ENCODE data around the gene PCDHA10.
"Not testable (repeated sequence)": the region's sequence is repeated elsewhere in the genome, so short reads cannot be mapped to it uniquely, and the experiment has no call there.

The PCDHA10 gene

DNA sequence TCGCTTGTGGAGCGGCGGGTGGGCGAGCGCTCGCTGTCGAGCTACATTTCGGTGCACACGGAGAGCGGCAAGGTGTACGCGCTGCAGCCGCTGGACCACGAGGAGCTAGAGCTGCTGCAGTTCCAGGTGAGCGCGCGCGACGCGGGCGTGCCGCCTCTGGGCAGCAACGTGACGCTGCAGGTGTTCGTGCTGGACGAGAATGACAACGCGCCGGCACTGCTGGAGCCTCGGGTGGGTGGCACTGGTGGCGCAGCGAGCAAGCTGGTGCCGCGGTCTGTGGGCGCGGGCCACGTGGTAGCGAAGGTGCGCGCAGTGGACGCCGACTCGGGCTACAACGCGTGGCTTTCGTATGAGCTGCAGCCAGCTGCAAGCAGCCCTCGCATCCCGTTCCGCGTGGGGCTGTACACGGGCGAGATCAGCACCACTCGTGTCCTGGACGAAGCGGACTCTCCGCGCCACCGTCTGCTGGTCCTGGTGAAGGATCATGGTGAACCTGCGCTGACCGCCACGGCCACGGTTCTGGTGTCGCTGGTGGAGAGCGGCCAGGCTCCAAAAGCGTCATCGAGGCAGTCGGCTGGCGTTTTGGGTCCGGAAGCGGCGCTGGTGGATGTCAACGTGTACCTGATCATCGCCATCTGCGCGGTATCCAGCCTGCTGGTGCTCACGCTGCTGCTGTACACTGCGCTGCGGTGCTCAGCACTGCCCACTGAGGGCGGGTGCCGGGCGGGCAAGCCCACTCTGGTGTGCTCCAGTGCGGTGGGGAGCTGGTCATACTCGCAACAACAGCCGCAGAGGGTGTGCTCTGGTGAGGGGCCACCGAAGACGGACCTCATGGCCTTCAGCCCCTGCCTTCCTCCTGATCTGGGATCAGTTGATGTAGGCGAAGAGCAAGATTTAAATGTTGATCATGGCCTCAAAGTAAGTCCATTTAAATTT, 12.6 kb upstream of the PCDHA10 start:
- no peak for DNase-seq (ENCODE audit: low spot score)

DNA sequence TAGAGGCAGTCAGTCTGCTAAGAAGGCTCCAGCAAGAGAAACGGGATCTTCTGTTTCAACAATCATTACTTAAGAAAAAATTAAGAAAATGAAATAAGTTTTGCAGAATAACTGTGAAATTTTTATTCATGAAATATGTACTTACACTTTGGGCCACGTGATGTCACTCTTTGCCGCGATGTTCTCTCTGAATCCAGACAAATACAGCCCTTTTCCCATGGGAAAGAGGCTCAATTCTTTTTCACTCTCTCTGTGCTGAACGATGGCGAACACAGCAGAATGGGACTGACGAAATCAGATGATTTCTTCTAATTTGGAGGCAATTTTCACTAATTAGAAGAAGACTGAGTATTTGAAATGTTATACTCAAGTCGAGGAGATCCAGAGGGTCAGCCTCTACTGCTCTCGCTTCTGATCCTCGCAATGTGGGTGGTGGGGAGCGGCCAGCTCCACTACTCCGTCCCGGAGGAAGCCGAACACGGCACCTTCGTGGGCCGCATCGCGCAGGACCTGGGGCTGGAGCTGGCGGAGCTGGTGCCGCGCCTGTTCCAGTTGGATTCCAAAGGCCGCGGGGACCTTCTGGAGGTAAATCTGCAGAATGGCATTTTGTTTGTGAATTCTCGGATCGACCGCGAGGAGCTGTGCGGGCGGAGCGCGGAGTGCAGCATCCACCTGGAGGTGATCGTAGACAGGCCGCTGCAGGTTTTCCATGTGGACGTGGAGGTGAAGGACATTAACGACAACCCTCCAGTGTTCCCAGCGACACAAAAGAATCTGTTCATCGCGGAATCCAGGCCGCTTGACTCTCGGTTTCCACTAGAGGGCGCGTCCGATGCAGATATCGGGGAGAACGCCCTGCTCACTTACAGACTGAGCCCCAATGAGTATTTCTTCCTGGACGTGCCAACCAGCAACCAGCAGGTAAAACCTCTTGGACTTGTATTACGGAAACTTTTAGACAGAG, 7.3 kb upstream of the PCDHA10 start, which contains the start of gene PCDHA9:
Gene PCDHA9, plus strand, starts transcription at position 244 of the 964 bp plus-strand sequence. Its CDS starts 114 bp downstream, at position 358.
- not testable (repeated sequence) for DNase-seq (ENCODE audit: low spot score)

DNA sequence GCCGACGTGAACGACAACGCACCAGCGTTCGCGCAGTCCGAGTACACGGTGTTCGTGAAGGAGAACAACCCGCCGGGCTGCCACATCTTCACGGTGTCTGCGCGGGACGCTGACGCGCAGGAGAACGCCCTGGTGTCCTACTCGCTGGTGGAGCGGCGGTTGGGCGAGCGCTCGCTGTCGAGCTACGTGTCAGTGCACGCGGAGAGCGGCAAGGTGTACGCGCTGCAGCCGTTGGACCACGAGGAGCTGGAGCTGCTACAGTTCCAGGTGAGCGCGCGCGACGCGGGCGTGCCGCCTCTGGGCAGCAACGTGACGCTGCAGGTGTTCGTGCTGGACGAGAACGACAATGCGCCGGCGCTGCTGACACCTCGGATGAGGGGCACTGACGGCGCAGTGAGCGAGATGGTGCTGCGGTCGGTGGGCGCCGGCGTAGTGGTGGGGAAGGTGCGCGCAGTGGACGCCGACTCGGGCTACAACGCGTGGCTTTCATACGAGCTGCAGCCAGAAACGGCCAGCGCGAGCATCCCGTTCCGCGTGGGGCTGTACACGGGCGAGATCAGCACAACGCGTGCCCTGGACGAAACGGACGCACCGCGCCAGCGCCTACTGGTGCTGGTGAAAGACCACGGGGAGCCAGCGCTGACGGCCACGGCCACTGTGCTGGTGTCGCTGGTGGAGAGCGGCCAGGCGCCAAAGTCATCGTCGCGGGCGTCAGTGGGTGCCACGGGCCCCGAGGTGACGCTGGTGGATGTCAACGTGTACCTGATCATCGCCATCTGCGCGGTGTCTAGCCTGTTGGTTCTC, 5.7 kb upstream of the PCDHA10 start:
- DNase-seq (ENCODE audit: low spot score), result not testable (repeated sequence)

DNA sequence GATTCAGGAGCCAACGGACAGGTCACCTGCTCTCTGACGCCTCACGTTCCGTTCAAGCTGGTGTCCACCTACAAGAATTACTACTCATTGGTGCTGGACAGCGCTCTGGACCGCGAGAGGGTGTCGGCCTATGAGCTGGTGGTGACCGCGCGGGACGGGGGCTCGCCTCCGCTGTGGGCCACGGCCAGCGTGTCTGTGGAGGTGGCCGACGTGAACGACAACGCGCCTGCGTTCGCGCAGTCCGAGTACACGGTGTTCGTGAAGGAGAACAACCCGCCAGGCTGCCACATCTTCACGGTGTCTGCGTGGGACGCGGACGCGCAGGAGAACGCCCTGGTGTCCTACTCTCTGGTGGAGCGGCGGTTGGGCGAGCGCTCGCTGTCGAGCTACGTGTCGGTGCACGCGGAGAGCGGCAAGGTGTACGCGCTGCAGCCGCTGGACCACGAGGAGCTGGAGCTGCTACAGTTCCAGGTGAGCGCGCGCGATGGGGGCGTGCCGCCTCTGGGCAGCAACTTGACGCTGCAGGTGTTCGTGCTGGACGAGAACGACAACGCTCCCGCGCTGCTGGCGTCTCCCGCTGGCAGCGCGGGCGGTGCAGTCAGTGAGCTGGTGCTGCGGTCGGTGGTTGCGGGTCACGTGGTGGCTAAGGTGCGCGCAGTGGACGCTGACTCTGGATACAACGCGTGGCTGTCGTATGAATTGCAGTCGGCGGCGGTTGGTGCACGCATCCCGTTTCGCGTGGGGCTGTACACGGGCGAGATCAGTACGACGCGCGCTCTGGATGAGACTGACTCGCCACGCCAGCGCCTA, 1.7 kb downstream of the PCDHA10 start:
- DNase-seq (ENCODE audit: low spot score), result no peak

DNA sequence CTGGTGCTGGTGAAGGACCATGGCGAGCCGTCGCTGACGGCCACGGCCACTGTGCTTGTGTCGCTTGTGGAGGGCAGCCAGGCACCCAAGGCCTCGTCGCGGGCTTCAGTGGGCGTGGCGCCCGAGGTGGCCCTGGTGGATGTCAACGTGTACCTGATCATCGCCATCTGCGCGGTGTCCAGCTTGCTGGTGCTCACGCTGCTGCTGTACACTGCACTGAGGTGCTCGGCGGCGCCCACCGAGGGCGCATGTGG, 2.2 kb downstream of the PCDHA10 start:
- DNase-seq (ENCODE audit: low spot score), result no peak

DNA sequence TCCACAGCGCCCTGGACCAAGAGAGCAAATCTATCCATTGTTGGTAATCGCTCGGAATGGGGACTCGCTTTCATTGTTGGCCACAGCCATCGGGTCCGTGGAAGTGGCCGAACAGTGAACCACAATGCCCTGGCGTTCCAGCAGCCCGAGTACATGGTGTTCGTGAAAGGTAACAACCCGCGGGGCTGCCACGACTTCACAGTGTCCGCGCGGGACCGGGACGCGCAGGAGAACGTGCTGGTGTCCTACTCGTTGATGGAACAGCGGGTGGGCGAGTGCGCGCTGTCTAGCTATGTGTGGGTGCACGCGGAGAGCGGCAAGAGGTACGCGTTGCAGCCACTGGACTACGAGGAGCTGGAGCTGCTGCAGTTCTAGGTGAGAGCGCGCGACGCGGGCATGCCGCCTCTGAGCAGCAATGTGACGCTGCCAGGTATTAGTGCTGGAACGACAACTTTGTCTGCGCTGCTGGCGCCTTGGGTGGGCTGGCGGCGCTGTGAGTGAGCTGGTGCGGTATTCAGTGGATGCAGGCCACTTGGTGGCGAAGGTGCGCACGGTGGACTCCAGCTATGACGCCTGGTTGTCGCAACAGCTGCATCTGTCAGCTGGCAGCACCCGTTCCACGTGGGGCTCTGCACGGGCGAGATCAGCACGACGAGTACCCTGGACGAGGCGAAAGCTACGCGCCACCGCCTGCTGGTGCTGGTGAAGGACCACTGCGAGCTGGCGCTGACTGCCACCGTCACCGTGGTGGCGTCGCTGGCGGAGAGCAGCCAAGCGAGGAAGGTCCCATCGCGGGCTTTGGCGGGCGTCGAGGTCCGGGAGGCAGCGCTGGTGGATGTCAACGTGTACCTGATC, 7.0 kb downstream of the PCDHA10 start:
- DNase-seq (ENCODE audit: low spot score), result no peak

DNA sequence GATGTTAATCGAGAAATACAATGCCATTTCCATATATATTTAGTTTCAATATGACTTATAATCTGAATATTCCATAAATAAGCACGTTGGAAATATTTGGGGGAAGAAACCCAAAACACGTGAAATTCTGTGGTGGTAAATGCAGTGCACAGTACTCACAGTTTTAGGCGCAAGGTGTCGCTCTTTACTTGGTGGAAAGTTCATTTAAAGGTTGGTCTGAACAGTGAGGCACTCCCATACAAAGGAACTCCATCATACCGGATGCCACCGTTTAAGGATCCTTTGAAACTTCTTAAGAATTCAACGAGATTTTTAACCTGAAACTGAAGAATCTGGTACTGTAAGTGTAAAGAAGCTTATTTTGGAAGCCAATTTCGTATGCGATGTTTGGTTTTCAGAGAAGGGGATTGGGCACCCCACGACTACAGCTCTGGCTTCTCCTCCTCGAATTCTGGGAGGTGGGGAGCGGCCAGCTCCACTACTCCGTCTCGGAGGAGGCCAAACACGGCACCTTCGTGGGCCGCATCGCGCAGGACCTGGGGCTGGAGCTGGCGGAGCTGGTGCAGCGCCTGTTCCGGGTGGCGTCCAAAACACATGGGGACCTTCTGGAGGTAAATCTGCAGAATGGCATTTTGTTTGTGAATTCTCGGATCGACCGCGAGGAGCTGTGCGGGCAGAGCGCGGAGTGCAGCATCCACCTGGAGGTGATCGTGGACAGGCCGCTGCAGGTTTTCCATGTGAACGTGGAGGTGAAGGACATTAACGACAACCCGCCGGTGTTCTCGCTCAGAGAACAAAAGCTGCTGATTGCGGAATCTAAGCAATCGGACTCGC, 13.2 kb downstream of the PCDHA10 start, which contains the start of gene PCDHA11:
Gene PCDHA11, plus strand, starts transcription at position 237 of the 834 bp plus-strand sequence. Its CDS starts 147 bp downstream, at position 384.
- peak; percentile 33 for DNase-seq (ENCODE audit: low spot score)

DNA sequence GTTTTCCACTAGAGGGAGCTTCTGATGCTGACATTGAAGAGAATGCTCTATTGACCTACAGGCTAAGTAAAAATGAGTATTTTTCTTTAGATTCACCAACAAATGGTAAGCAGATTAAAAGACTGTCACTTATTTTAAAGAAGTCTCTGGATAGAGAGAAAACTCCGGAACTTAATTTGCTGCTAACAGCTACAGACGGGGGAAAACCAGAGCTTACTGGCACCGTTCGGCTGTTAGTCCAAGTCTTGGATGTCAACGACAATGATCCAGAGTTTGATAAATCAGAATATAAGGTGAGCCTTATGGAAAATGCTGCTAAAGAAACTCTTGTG, 13.8 kb downstream of the PCDHA10 start:
- peak; percentile 37 for DNase-seq (ENCODE audit: low spot score)

DNA sequence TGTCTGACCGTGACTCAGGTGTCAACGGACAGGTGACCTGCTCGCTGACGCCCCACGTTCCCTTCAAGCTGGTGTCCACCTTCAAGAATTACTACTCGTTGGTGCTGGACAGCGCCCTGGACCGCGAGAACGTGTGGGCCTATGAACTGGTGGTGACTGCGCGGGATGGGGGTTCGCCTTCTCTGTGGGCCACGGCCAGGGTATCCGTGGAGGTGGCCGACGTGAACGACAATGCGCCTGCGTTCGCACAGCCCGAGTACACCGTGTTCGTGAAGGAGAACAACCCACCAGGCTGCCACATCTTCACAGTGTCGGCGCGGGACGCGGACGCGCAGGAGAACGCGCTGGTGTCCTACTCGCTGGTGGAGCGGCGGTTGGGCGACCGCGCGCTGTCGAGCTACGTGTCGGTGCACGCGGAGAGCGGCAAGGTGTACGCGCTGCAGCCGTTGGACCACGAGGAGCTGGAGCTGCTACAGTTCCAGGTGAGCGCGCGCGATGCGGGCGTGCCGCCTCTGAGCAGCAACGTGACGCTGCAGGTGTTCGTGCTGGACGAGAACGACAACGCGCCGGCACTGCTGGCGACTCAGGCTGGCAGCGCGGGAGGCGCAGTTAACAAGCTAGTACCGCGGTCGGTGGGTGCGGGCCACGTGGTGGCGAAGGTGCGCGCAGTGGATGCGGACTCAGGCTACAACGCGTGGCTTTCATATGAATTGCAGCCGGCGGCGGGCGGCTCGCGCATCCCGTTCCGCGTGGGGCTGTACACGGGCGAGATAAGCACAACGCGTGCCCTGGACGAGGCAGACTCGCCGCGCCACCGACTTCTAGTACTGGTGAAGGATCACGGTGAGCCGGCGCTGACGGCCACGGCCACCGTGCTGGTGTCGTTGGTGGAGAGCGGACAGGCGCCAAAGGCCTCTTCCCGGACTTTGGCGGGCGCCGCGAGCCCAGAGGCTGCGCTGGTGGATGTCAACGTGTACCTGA, 14.8 kb downstream of the PCDHA10 start:
- DNase-seq (ENCODE audit: low spot score), result no peak

DNA sequence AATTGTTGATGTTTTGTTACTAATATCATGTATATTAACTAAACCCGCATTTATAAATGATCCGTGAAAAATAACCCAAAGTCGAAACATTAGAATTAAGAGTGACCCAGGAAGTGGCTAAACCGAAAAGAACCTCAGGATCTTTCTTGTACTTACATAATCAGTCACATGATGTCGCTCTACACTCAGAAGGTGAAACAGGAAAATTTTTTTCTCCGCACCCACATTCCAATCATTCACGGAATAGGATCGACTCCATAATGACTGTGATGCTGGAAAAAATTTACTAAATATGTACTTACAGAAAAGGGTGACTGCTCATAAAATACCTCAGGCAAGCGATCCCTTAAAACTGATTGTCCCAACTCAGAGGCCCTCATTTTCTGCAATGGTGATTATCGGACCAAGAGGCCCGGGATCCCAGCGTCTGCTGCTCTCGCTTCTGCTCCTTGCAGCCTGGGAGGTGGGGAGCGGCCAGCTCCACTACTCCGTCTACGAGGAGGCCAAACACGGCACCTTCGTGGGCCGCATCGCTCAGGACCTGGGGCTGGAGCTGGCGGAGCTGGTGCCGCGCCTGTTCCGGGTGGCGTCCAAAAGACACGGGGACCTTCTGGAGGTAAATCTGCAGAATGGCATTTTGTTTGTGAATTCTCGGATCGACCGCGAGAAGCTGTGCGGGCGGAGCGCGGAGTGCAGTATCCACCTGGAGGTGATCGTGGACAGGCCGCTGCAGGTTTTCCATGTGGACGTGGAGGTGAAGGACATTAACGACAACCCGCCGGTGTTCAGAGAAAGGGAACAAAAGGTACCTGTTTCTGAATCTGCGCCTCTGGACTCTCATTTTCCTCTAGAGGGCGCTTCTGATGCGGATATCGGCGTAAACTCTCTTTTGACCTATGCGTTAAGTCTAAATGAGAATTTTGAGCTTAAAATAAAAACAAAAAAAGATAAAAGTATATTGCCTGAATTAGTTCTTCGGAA, 19.7 kb downstream of the PCDHA10 start, which contains the start of gene PCDHA12:
Gene PCDHA12, plus strand, starts transcription at position 224 of the 981 bp plus-strand sequence. Its CDS starts 165 bp downstream, at position 389.
- DNase-seq (ENCODE audit: low spot score), result no peak

DNA sequence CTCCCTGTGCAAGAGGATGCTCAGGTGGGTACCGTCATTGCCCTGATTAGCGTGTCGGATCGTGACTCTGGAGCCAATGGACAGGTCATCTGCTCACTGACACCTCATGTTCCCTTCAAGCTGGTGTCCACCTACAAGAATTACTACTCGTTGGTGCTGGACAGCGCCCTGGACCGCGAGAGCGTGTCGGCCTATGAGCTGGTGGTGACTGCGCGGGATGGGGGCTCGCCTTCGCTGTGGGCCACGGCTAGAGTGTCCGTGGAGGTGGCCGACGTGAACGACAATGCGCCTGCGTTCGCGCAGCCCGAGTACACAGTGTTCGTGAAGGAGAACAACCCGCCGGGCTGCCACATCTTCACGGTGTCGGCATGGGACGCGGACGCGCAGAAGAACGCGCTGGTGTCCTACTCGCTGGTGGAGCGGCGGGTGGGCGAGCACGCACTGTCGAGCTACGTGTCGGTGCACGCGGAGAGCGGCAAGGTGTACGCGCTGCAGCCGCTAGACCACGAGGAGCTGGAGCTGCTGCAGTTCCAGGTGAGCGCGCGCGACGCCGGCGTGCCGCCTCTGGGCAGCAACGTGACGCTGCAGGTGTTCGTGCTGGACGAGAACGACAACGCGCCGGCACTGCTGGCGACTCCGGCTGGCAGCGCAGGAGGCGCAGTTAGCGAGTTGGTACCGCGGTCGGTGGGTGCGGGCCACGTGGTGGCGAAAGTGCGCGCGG, 21.0 kb downstream of the PCDHA10 start:
- DNase-seq (ENCODE audit: low spot score), result not testable (repeated sequence)

DNA sequence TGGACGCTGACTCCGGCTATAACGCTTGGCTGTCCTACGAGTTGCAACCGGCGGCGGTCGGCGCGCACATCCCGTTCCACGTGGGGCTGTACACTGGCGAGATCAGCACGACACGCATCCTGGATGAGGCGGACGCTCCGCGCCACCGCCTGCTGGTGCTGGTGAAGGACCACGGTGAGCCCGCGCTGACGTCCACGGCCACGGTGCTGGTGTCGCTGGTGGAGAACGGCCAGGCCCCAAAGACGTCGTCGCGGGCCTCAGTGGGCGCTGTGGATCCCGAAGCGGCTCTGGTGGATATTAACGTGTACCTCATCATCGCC, 21.5 kb downstream of the PCDHA10 start:
- no peak for DNase-seq (ENCODE audit: low spot score)

DNA sequence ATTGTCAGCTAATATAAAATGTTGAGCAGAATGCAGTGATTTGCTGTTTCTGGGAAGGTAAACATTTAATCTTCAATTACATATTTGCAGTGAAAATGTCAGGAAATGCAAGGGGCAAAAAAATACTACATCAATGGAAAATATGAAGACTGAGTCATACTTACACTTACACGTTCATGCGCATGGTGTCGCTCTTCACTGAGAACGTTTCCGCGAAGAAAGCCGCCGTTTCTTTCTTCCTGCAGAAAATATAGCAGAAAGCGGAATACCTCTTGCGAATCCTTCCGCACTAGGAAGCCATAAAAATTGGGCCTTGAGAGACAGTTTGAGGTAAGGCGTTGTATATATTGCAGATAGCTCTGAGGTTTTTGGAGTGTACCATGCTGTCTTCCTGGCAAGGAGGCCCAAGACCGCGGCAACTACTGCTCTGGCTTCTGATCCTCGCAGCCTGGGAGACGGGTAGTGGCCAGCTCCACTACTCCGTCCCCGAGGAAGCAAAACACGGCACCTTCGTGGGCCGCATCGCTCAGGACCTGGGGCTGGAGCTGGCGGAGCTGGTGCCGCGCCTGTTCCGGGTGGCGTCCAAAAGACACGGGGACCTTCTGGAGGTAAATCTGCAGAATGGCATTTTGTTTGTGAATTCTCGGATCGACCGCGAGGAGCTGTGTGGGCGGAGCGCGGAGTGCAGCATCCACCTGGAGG, 26.3 kb downstream of the PCDHA10 start, which contains the start of gene PCDHA13:
Gene PCDHA13, plus strand, starts transcription at position 236 of the 702 bp plus-strand sequence. Its CDS starts 145 bp downstream, at position 381.
- DNase-seq (ENCODE audit: low spot score), result peak; percentile 32

DNA sequence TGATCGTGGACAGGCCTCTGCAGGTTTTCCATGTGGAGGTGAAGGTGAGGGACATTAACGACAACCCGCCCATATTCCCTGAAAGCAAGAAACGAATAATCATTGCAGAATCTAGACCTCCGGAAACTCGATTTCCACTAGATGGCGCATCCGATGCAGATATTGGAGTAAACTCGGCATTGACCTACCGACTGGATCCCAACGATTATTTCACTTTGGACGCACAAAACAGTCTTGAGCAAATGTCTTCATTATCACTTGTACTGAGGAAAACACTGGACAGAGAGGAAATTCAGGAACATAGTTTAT, 26.8 kb downstream of the PCDHA10 start:
- peak; percentile 35 for DNase-seq (ENCODE audit: low spot score)

DNA sequence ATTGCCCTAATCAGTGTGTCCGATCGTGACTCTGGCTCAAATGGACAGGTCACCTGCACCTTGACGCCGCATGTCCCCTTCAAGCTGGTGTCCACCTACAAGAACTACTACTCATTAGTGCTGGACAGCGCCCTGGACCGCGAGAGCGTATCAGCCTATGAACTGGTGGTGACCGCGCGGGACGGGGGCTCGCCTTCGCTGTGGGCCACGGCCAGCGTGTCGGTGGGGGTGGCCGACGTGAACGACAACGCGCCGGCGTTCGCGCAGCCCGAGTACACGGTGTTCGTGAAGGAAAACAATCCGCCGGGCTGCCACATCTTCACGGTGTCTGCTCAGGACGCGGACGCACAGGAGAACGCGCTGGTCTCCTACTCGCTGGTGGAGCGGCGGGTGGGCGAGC, 27.7 kb downstream of the PCDHA10 start:
- DNase-seq (ENCODE audit: low spot score), result no peak

All from globus pallidus (tissue), 1 donor.